ENCODE data around the gene KRT15.

Gene KRT15

GRCh38 chr17:41553987-41554680, 35.4 kb upstream of the KRT15 start:
- Histone ChIP-seq H3K4me3 (ENCODE audit: low read depth in 1 of 5, low read length in 5 of 5) (no peak overlapping the region), H3K27ac (ENCODE audit: low read depth, low read length) (no peak overlapping the region), H3K4me1 (ENCODE audit: control insufficient read depth in 5 of 5, insufficient read depth in 5 of 5, low read length in 5 of 5) (peaks cover 2 to 33% (median 16%) of the 10 kb centered on the region in 5 donors), H3K9ac (ENCODE audit: low read length in 5 of 5) (no peak overlapping the region), H3K27me3 (ENCODE audit: control insufficient read depth in 5 of 5, insufficient read depth in 4 of 5, low read length in 5 of 5) (peaks cover 0 to 3% (median 0%) of the 10 kb centered on the region in 5 donors), H3K36me3 (ENCODE audit: control insufficient read depth in 5 of 5, insufficient read depth in 5 of 5, low read length in 5 of 5) (no peaks in the 10 kb centered on the region), H3K9me3 (ENCODE audit: control insufficient read depth in 5 of 5, low read length in 5 of 5) (no peaks in the 10 kb centered on the region)

- Histone ChIP-seq H3K4me3 (ENCODE audit: low read depth in 1 of 5, low read length in 5 of 5) (no peak overlapping the region), H3K36me3 (ENCODE audit: control insufficient read depth in 5 of 5, insufficient read depth in 5 of 5, low read length in 5 of 5) (no peaks in the 10 kb centered on the region), H3K9me3 (ENCODE audit: control insufficient read depth in 5 of 5, low read length in 5 of 5) (no peaks in the 10 kb centered on the region), H3K9ac (ENCODE audit: low read length in 5 of 5) (no peak overlapping the region), H3K27ac (ENCODE audit: low read depth, low read length) (no peak overlapping the region), H3K27me3 (ENCODE audit: control insufficient read depth in 5 of 5, insufficient read depth in 4 of 5, low read length in 5 of 5) (peaks cover 0 to 3% (median 0%) of the 10 kb centered on the region in 5 donors), H3K4me1 (ENCODE audit: control insufficient read depth in 5 of 5, insufficient read depth in 5 of 5, low read length in 5 of 5) (peaks cover 4 to 43% (median 25%) of the 10 kb centered on the region in 5 donors)
Observed at GRCh38 chr17:41553176-41553575, 34.5 kb upstream of the KRT15 start.

GRCh38 chr17:41552455-41552854, 33.8 kb upstream of the KRT15 start:
- Histone ChIP-seq H3K4me1 (ENCODE audit: control insufficient read depth in 5 of 5, insufficient read depth in 5 of 5, low read length in 5 of 5) (peaks cover 4 to 48% (median 32%) of the 10 kb centered on the region in 5 donors), H3K9ac (ENCODE audit: low read length in 5 of 5) (no peak overlapping the region), H3K27ac (ENCODE audit: low read depth, low read length) (no peak overlapping the region), H3K36me3 (ENCODE audit: control insufficient read depth in 5 of 5, insufficient read depth in 5 of 5, low read length in 5 of 5) (no peaks in the 10 kb centered on the region), H3K9me3 (ENCODE audit: control insufficient read depth in 5 of 5, low read length in 5 of 5) (no peaks in the 10 kb centered on the region), H3K4me3 (ENCODE audit: low read depth in 1 of 5, low read length in 5 of 5) (no peak overlapping the region), H3K27me3 (ENCODE audit: control insufficient read depth in 5 of 5, insufficient read depth in 4 of 5, low read length in 5 of 5) (peaks cover 0 to 3% (median 0%) of the 10 kb centered on the region in 5 donors)

GRCh38 chr17:41551365-41551764, 32.7 kb upstream of the KRT15 start:
- Histone ChIP-seq H3K27ac (ENCODE audit: low read depth, low read length) (no peak overlapping the region), H3K4me1 (ENCODE audit: control insufficient read depth in 5 of 5, insufficient read depth in 5 of 5, low read length in 5 of 5) (peaks cover 4 to 48% (median 32%) of the 10 kb centered on the region in 5 donors), H3K9me3 (ENCODE audit: control insufficient read depth in 5 of 5, low read length in 5 of 5) (peaks cover 0 to 9% (median 7%) of the 10 kb centered on the region in 5 donors), H3K4me3 (ENCODE audit: low read depth in 1 of 5, low read length in 5 of 5) (no peak overlapping the region), H3K9ac (ENCODE audit: low read length in 5 of 5) (no peak overlapping the region), H3K36me3 (ENCODE audit: control insufficient read depth in 5 of 5, insufficient read depth in 5 of 5, low read length in 5 of 5) (no peaks in the 10 kb centered on the region), H3K27me3 (ENCODE audit: control insufficient read depth in 5 of 5, insufficient read depth in 4 of 5, low read length in 5 of 5) (peaks cover 0 to 3% (median 0%) of the 10 kb centered on the region in 5 donors)

- Histone ChIP-seq H3K9me3 (ENCODE audit: control insufficient read depth in 5 of 5, low read length in 5 of 5) (peaks cover 0 to 10% (median 7%) of the 10 kb centered on the region in 5 donors), H3K27ac (ENCODE audit: low read depth, low read length) (peak overlapping the region; percentile 57), H3K4me1 (ENCODE audit: control insufficient read depth in 5 of 5, insufficient read depth in 5 of 5, low read length in 5 of 5) (peaks cover 4 to 40% (median 30%) of the 10 kb centered on the region in 5 donors), H3K27me3 (ENCODE audit: control insufficient read depth in 5 of 5, insufficient read depth in 4 of 5, low read length in 5 of 5) (peaks cover 0 to 2% (median 0%) of the 10 kb centered on the region in 5 donors), H3K4me3 (ENCODE audit: low read depth in 1 of 5, low read length in 5 of 5) (no peak overlapping the region), H3K36me3 (ENCODE audit: control insufficient read depth in 5 of 5, insufficient read depth in 5 of 5, low read length in 5 of 5) (no peaks in the 10 kb centered on the region), H3K9ac (ENCODE audit: low read length in 5 of 5) (no peak overlapping the region)
Observed at GRCh38 chr17:41549596-41550039, 30.9 kb upstream of the KRT15 start.

GRCh38 chr17:41548844-41549595, 30.3 kb upstream of the KRT15 start:
- peak overlapping the region; percentile 21 to 65 (median 53) for H3K4me3 ChIP-seq (ENCODE audit: low read depth in 1 of 5, low read length in 5 of 5)
- H3K9me3 ChIP-seq (ENCODE audit: control insufficient read depth in 5 of 5, low read length in 5 of 5): peaks cover 0 to 10% (median 7%) of the 10 kb centered on the region in 5 donors
- peak overlapping the region; percentile 57 for H3K27ac ChIP-seq (ENCODE audit: low read depth, low read length)
- H3K4me1 ChIP-seq (ENCODE audit: control insufficient read depth in 5 of 5, insufficient read depth in 5 of 5, low read length in 5 of 5): peaks cover 4 to 34% (median 24%) of the 10 kb centered on the region in 5 donors
- H3K36me3 ChIP-seq (ENCODE audit: control insufficient read depth in 5 of 5, insufficient read depth in 5 of 5, low read length in 5 of 5): no peaks in the 10 kb centered on the region
- H3K9ac ChIP-seq (ENCODE audit: low read length in 5 of 5): peak overlapping the region in 1 of 5 donors; percentile 10
- peaks cover 0 to 2% (median 0%) of the 10 kb centered on the region in 5 donors for H3K27me3 ChIP-seq (ENCODE audit: control insufficient read depth in 5 of 5, insufficient read depth in 4 of 5, low read length in 5 of 5)

GRCh38 chr17:41547921-41548843, 29.5 kb upstream of the KRT15 start:
- Histone ChIP-seq H3K27me3 (ENCODE audit: control insufficient read depth in 5 of 5, insufficient read depth in 4 of 5, low read length in 5 of 5) (peaks cover 0 to 2% (median 0%) of the 10 kb centered on the region in 5 donors), H3K4me3 (ENCODE audit: low read depth in 1 of 5, low read length in 5 of 5) (peak overlapping the region in 4 of 5 donors; percentile 21 to 54 (median 50)), H3K9ac (ENCODE audit: low read length in 5 of 5) (peak overlapping the region in 1 of 5 donors; percentile 10), H3K27ac (ENCODE audit: low read depth, low read length) (no peak overlapping the region), H3K36me3 (ENCODE audit: control insufficient read depth in 5 of 5, insufficient read depth in 5 of 5, low read length in 5 of 5) (no peaks in the 10 kb centered on the region), H3K4me1 (ENCODE audit: control insufficient read depth in 5 of 5, insufficient read depth in 5 of 5, low read length in 5 of 5) (peaks cover 4 to 30% (median 21%) of the 10 kb centered on the region in 5 donors), H3K9me3 (ENCODE audit: control insufficient read depth in 5 of 5, low read length in 5 of 5) (peaks cover 0 to 10% (median 7%) of the 10 kb centered on the region in 5 donors)

GRCh38 chr17:41547378-41547841, 28.7 kb upstream of the KRT15 start:
- Histone ChIP-seq H3K27ac (ENCODE audit: low read depth, low read length) (no peak overlapping the region), H3K4me1 (ENCODE audit: control insufficient read depth in 5 of 5, insufficient read depth in 5 of 5, low read length in 5 of 5) (peaks cover 4 to 30% (median 21%) of the 10 kb centered on the region in 5 donors), H3K9me3 (ENCODE audit: control insufficient read depth in 5 of 5, low read length in 5 of 5) (peaks cover 0 to 10% (median 7%) of the 10 kb centered on the region in 5 donors), H3K27me3 (ENCODE audit: control insufficient read depth in 5 of 5, insufficient read depth in 4 of 5, low read length in 5 of 5) (peaks cover 0 to 2% (median 0%) of the 10 kb centered on the region in 5 donors), H3K4me3 (ENCODE audit: low read depth in 1 of 5, low read length in 5 of 5) (no peak overlapping the region), H3K36me3 (ENCODE audit: control insufficient read depth in 5 of 5, insufficient read depth in 5 of 5, low read length in 5 of 5) (no peaks in the 10 kb centered on the region), H3K9ac (ENCODE audit: low read length in 5 of 5) (no peak overlapping the region)

GRCh38 chr17:41546819-41547218, 28.1 kb upstream of the KRT15 start:
- H3K4me3 ChIP-seq (ENCODE audit: low read depth in 1 of 5, low read length in 5 of 5): no peak overlapping the region
- no peak overlapping the region for H3K27ac ChIP-seq (ENCODE audit: low read depth, low read length)
- H3K4me1 ChIP-seq (ENCODE audit: control insufficient read depth in 5 of 5, insufficient read depth in 5 of 5, low read length in 5 of 5): peaks cover 4 to 28% (median 21%) of the 10 kb centered on the region in 5 donors
- no peaks in the 10 kb centered on the region for H3K36me3 ChIP-seq (ENCODE audit: control insufficient read depth in 5 of 5, insufficient read depth in 5 of 5, low read length in 5 of 5)
- H3K9me3 ChIP-seq (ENCODE audit: control insufficient read depth in 5 of 5, low read length in 5 of 5): peaks cover 0 to 10% (median 7%) of the 10 kb centered on the region in 5 donors
- peaks cover 0 to 2% (median 0%) of the 10 kb centered on the region in 5 donors for H3K27me3 ChIP-seq (ENCODE audit: control insufficient read depth in 5 of 5, insufficient read depth in 4 of 5, low read length in 5 of 5)
- H3K9ac ChIP-seq (ENCODE audit: low read length in 5 of 5): no peak overlapping the region

All from subcutaneous abdominal adipose tissue (tissue), 5 donors.